Retina (tissue), 1 donor: Measurements from ENCODE around the gene ITGB5.

ENCODE experiments used
- DNase-seq: peaks from one replicate; pipeline ENCODE4 v3.0.0-alpha.2; 2016

The ITGB5 gene

GRCh38 chr3:124731760-124732159, 155.4 kb downstream of the ITGB5 start:
- no peak for DNase-seq

GRCh38 chr3:124730941-124731297, 156.2 kb downstream of the ITGB5 start:
- DNase-seq, result no peak

GRCh38 chr3:124730129-124730940, 156.8 kb downstream of the ITGB5 start, which contains the start of gene UMPS:
Gene UMPS, plus strand, starts transcription at chr3:124730452. Its CDS starts 20 bp downstream, at chr3:124730472.
- DNase-seq, result peak; percentile 95

GRCh38 chr3:124722589-124722988, 164.6 kb downstream of the ITGB5 start:
- no peak for DNase-seq

GRCh38 chr3:124714223-124714853, 172.8 kb downstream of the ITGB5 start:
- DNase-seq, result no peak
